Measurements from ENCODE around the gene ALKBH3.

Gene ALKBH3

DNA sequence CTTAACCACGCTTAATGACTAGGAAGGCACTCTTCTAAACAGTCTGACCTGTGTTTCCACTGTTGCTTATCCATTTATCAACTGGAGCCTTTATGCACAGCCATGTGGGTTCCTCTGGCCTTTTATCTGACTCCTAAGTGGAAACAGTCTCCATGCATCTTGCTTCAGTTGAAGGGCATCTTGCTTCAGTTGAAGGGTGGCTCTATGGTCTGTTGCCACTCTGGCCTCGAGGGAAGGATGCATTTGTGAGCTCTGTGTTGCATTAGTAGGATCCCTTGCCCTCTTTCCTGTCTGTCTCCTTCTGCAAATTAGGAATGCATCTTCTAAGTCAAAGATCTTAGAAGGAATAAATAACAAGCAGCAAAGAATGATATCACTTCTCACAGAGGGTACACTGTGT, 36.0 kb downstream of the ALKBH3 start:
- Histone ChIP-seq H4K8ac (ENCODE audit: low read depth, low read length) (no peak overlapping the region), H3K27me3 (ENCODE audit: insufficient read depth, low read length) (no peaks in the 10 kb centered on the region), H2AK5ac (ENCODE audit: low read length) (no peak overlapping the region), H3K4ac (ENCODE audit: low read depth, low read length) (no peak overlapping the region), H3K23ac (ENCODE audit: low read length) (no peak overlapping the region), H3K9me3 (ENCODE audit: insufficient read depth, low read depth, low read length) (no peaks in the 10 kb centered on the region), H3K27ac (ENCODE audit: low read depth, low read length) (no peak overlapping the region), H3K4me2 (ENCODE audit: low read length) (no peak overlapping the region), H2BK120ac (ENCODE audit: insufficient read depth, low read length, poor library complexity) (no peak overlapping the region), H3K9ac (ENCODE audit: low read length) (no peak overlapping the region), H2BK5ac (ENCODE audit: low read depth, low read length, poor library complexity) (no peak overlapping the region), H3K18ac (ENCODE audit: low read length) (no peak overlapping the region), H4K12ac (ENCODE audit: low read depth, low read length) (no peak overlapping the region), H4K91ac (ENCODE audit: low read depth, low read length) (no peak overlapping the region), H2BK12ac (ENCODE audit: low read length) (no peak overlapping the region), H3K14ac (ENCODE audit: low read length) (no peak overlapping the region), H3K4me3 (ENCODE audit: low read depth, low read length) (no peak overlapping the region), H3K79me2 (ENCODE audit: control insufficient read depth, insufficient read depth, low read length, poor library complexity) (no peaks in the 10 kb centered on the region), H3K36me3 (ENCODE audit: control insufficient read depth in 1 of 2, insufficient read depth in 2 of 2, low read length in 2 of 2) (peaks cover 0 to 2% of the 10 kb centered on the region in 2 experiments), H3K4me1 (ENCODE audit: control insufficient read depth in 1 of 2, insufficient read depth in 2 of 2, low read length in 2 of 2) (peaks cover 0 to 1% of the 10 kb centered on the region in 2 experiments), H3K79me1 (ENCODE audit: low read length) (peaks cover 2% of the 10 kb centered on the region), H2AFZ (ENCODE audit: insufficient read depth, low read length, poor library complexity) (no peak overlapping the region)
- no CpG with 5 or more reads among the region's 2 CpGs for WGBS (ENCODE audit: extremely low coverage, insufficient coverage, insufficient read length)
- DNase-seq: no peak

DNA sequence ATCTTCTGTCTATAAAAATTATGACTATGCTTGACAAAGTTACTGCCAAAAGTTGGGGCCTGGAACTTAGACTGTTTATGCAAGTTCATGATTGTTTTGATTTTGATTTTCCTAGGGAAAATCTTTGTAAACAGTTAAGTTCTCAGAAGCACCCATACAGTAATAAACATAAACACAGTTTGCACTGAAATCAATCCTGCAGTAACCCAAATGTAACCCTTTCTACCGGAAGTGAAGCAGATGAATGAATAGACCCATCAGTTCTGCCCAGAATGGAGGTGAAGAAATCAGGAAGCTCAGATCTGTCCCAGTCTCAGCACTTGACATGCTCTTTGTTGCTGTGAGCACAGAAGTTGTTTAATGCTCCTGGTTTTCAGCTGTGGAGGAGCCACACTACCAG, 37.2 kb downstream of the ALKBH3 start:
- Histone ChIP-seq H2AK5ac (ENCODE audit: low read length) (no peak overlapping the region), H3K23ac (ENCODE audit: low read length) (no peak overlapping the region), H3K18ac (ENCODE audit: low read length) (no peak overlapping the region), H2BK12ac (ENCODE audit: low read length) (no peak overlapping the region), H3K9me3 (ENCODE audit: insufficient read depth, low read depth, low read length) (no peaks in the 10 kb centered on the region), H3K4ac (ENCODE audit: low read depth, low read length) (no peak overlapping the region), H4K8ac (ENCODE audit: low read depth, low read length) (no peak overlapping the region), H3K27me3 (ENCODE audit: insufficient read depth, low read length) (no peaks in the 10 kb centered on the region), H3K27ac (ENCODE audit: low read depth, low read length) (no peak overlapping the region), H3K79me1 (ENCODE audit: low read length) (peaks cover 6% of the 10 kb centered on the region), H3K36me3 (ENCODE audit: control insufficient read depth in 1 of 2, insufficient read depth in 2 of 2, low read length in 2 of 2) (peaks cover 0 to 2% of the 10 kb centered on the region in 2 experiments), H2AFZ (ENCODE audit: insufficient read depth, low read length, poor library complexity) (peak overlapping the region; percentile 21), H3K14ac (ENCODE audit: low read length) (no peak overlapping the region), H2BK120ac (ENCODE audit: insufficient read depth, low read length, poor library complexity) (no peak overlapping the region), H4K12ac (ENCODE audit: low read depth, low read length) (no peak overlapping the region), H3K79me2 (ENCODE audit: control insufficient read depth, insufficient read depth, low read length, poor library complexity) (no peaks in the 10 kb centered on the region), H2BK5ac (ENCODE audit: low read depth, low read length, poor library complexity) (no peak overlapping the region), H3K9ac (ENCODE audit: low read length) (no peak overlapping the region), H3K4me2 (ENCODE audit: low read length) (no peak overlapping the region), H3K4me1 (ENCODE audit: control insufficient read depth in 1 of 2, insufficient read depth in 2 of 2, low read length in 2 of 2) (peaks cover 3 to 4% of the 10 kb centered on the region in 2 experiments), H3K4me3 (ENCODE audit: low read depth, low read length) (no peak overlapping the region), H4K91ac (ENCODE audit: low read depth, low read length) (no peak overlapping the region)
- DNase-seq: no peak
- no CpG with 5 or more reads among the region's 1 CpG for WGBS (ENCODE audit: extremely low coverage, insufficient coverage, insufficient read length)

DNA sequence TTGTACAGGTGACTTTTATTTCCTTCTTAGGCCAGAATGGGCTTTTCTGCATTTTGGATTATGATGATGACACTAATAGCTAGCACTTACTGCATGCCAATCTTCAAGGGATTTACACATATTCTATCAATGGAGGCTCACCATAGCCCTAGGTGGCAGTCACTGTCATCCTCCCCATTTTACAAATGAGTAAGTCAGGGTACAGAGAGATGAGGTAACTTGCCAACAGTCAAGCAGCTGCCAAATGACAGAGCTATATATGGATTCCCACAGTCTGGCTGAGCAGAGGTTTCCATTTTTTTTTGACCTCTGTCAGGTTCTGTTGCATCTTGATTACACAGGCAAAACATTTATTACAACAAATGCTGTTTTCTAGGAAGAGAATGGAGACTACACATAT, 38.0 kb downstream of the ALKBH3 start:
- Histone ChIP-seq H3K23ac (ENCODE audit: low read length) (no peak overlapping the region), H2BK5ac (ENCODE audit: low read depth, low read length, poor library complexity) (no peak overlapping the region), H4K8ac (ENCODE audit: low read depth, low read length) (no peak overlapping the region), H3K9me3 (ENCODE audit: insufficient read depth, low read depth, low read length) (no peaks in the 10 kb centered on the region), H3K79me2 (ENCODE audit: control insufficient read depth, insufficient read depth, low read length, poor library complexity) (no peaks in the 10 kb centered on the region), H3K4me3 (ENCODE audit: low read depth, low read length) (no peak overlapping the region), H3K36me3 (ENCODE audit: control insufficient read depth in 1 of 2, insufficient read depth in 2 of 2, low read length in 2 of 2) (peaks cover 0 to 2% of the 10 kb centered on the region in 2 experiments), H2BK120ac (ENCODE audit: insufficient read depth, low read length, poor library complexity) (no peak overlapping the region), H3K79me1 (ENCODE audit: low read length) (peaks cover 6% of the 10 kb centered on the region), H4K91ac (ENCODE audit: low read depth, low read length) (no peak overlapping the region), H3K14ac (ENCODE audit: low read length) (no peak overlapping the region), H2AK5ac (ENCODE audit: low read length) (no peak overlapping the region), H3K18ac (ENCODE audit: low read length) (no peak overlapping the region), H4K12ac (ENCODE audit: low read depth, low read length) (no peak overlapping the region), H3K4me1 (ENCODE audit: control insufficient read depth in 1 of 2, insufficient read depth in 2 of 2, low read length in 2 of 2) (peaks cover 4 to 5% of the 10 kb centered on the region in 2 experiments), H3K9ac (ENCODE audit: low read length) (no peak overlapping the region), H3K27me3 (ENCODE audit: insufficient read depth, low read length) (no peaks in the 10 kb centered on the region), H3K4ac (ENCODE audit: low read depth, low read length) (no peak overlapping the region), H3K27ac (ENCODE audit: low read depth, low read length) (no peak overlapping the region), H3K4me2 (ENCODE audit: low read length) (no peak overlapping the region), H2AFZ (ENCODE audit: insufficient read depth, low read length, poor library complexity) (no peak overlapping the region), H2BK12ac (ENCODE audit: low read length) (no peak overlapping the region)
- DNase-seq: no peak

DNA sequence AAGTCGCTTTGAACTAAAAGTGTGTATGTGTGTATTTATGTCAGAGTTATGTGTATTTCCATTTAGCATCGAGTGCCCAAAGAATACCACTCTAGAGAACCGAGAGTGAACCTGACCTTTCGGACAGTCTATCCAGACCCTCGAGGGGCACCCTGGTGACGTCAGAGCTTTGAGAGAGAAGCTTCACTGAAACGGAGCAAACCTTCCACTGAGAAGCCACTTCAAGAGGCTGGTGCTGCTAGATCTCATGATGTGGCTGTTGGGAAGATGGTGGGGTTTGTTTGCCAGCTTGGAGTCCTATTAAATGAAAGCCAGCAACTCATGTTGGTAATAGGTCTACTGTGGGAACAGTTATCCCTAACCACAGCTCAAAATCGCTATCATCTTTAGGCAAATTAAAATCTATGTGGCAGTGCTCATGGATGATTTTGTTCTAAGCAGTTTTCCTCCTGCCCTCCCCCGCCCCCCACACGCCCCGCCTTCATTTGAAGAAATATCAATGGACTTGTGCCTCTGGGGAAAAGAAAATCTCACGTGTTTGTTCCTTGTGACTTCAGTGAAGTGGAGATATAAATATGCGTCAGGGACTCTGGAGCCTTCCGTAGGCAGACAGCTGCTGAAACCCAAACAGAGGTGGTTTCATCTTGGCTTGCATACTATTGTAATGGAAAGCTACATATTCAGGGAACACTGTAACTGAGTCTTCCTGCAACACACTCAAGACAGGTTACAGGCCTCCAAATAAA, 39.4 kb downstream of the ALKBH3 start:
- Histone ChIP-seq H2AK5ac (ENCODE audit: low read length) (no peak overlapping the region), H4K91ac (ENCODE audit: low read depth, low read length) (peak overlapping the region; percentile 61), H3K79me2 (ENCODE audit: control insufficient read depth, insufficient read depth, low read length, poor library complexity) (no peaks in the 10 kb centered on the region), H3K4me2 (ENCODE audit: low read length) (no peak overlapping the region), H3K36me3 (ENCODE audit: control insufficient read depth in 1 of 2, insufficient read depth in 2 of 2, low read length in 2 of 2) (peaks cover 0 to 2% of the 10 kb centered on the region in 2 experiments), H3K9me3 (ENCODE audit: insufficient read depth, low read depth, low read length) (no peaks in the 10 kb centered on the region), H3K79me1 (ENCODE audit: low read length) (peaks cover 9% of the 10 kb centered on the region), H2BK12ac (ENCODE audit: low read length) (peak overlapping the region; percentile 53), H3K4me1 (ENCODE audit: control insufficient read depth in 1 of 2, insufficient read depth in 2 of 2, low read length in 2 of 2) (peaks cover 14 to 16% of the 10 kb centered on the region in 2 experiments), H3K27ac (ENCODE audit: low read depth, low read length) (peak overlapping the region; percentile 31), H3K4me3 (ENCODE audit: low read depth, low read length) (no peak overlapping the region), H3K18ac (ENCODE audit: low read length) (no peak overlapping the region), H4K12ac (ENCODE audit: low read depth, low read length) (no peak overlapping the region), H3K27me3 (ENCODE audit: insufficient read depth, low read length) (no peaks in the 10 kb centered on the region), H3K4ac (ENCODE audit: low read depth, low read length) (no peak overlapping the region), H2AFZ (ENCODE audit: insufficient read depth, low read length, poor library complexity) (no peak overlapping the region), H4K8ac (ENCODE audit: low read depth, low read length) (no peak overlapping the region), H3K14ac (ENCODE audit: low read length) (no peak overlapping the region), H2BK5ac (ENCODE audit: low read depth, low read length, poor library complexity) (no peak overlapping the region), H2BK120ac (ENCODE audit: insufficient read depth, low read length, poor library complexity) (peak overlapping the region; percentile 75), H3K23ac (ENCODE audit: low read length) (no peak overlapping the region), H3K9ac (ENCODE audit: low read length) (no peak overlapping the region)
- WGBS (ENCODE audit: extremely low coverage, insufficient coverage, insufficient read length): no CpG with 5 or more reads among the region's 14 CpGs
- no peak for DNase-seq

All from trophoblast cell (in vitro differentiated cells and primary cell).